IMR-90 (cell line): ENCODE results near the gene FANCD2. TPM values are rescaled to one million over a fixed set of nuclear protein-coding genes. Genes with fewer than 3 reads are reported as not detected.

Experiments used
- ATAC-seq: fragments of 200-7000 bp; cut with Tn5 transposase; 2 replicates; pipeline ENCODE4 v1.9.1; 2020; ENCODE audit warnings: low read depth, mild to moderate bottlenecking, moderate library complexity
- BruUV-seq: library from RNA; stranded (reverse); fragments of 400-500 nt; replicated peaks from 2 replicates; lab custom pipeline; 2021; lab: Mats Ljungman, UMichigan
- CTCF ChIA-PET: fragments of 300-600 bp; formaldehyde crosslinking; extraction: SDS; loops from one replicate; lab custom pipeline; 2021; ENCODE audit warnings: antibody characterized with exemption; lab: Yijun Ruan, JAX
- POLR2A ChIA-PET: fragments of 300-600 bp; sonication (Branson Sonifier 250); formaldehyde crosslinking; loops from one replicate; lab custom pipeline; 2022; ENCODE audit warnings: antibody characterized with exemption; ENCODE audit not compliant: unreplicated experiment; lab: Charles Lee
- DNase-seq: peaks from one replicate; pipeline ENCODE4 v3.0.0; 2013
- H2AFZ ChIP-seq: replicated peaks from 2 replicates; pipeline ENCODE3; 2013; ENCODE audit warnings: low read length, mild to moderate bottlenecking; ENCODE audit not compliant: poor library complexity
- H2AK5ac ChIP-seq: 2 replicates; pipeline ENCODE4 v1.6.1; 2013; ENCODE audit warnings: low read depth, low read length, inconsistent platforms
- H2AK9ac ChIP-seq: replicated peaks from 2 replicates; pipeline ENCODE3; 2013; ENCODE audit warnings: mild to moderate bottlenecking, low read depth, low read length, moderate library complexity; ENCODE audit not compliant: poor library complexity
- H2BK120ac ChIP-seq: 2 replicates; pipeline ENCODE4 v1.6.1; 2013; ENCODE audit warnings: low read depth, low read length, inconsistent platforms
- H2BK15ac ChIP-seq: 3 replicates; pipeline ENCODE4 v1.6.1; 2013; ENCODE audit warnings: low read depth, low read length, inconsistent platforms
- H2BK20ac ChIP-seq: 2 replicates; pipeline ENCODE4 v1.6.1; 2013; ENCODE audit warnings: low read depth, mild to moderate bottlenecking, inconsistent platforms, low read length, moderate library complexity
- H2BK5ac ChIP-seq: 2 replicates; pipeline ENCODE4 v1.6.1; 2013; ENCODE audit warnings: mild to moderate bottlenecking, low read depth, low read length, inconsistent platforms; ENCODE audit not compliant: poor library complexity, severe bottlenecking
- H3K14ac ChIP-seq: replicated peaks from 2 replicates; pipeline ENCODE4 v1.6.1; 2013; ENCODE audit warnings: low read depth, low read length, inconsistent platforms
- H3K18ac ChIP-seq: 2 replicates; pipeline ENCODE4 v1.6.1; 2013; ENCODE audit warnings: low read depth, low read length, control low read depth
- H3K23ac ChIP-seq: 2 replicates; pipeline ENCODE4 v1.6.1; 2013; ENCODE audit warnings: low read depth, low read length, inconsistent platforms
- H3K27ac ChIP-seq: 2 replicates; pipeline ENCODE4 v1.5.1; 2013; ENCODE audit warnings: mild to moderate bottlenecking, control low read depth, low read length; ENCODE audit not compliant: insufficient read depth
- H3K27me3 ChIP-seq: 2 replicates; pipeline ENCODE4 v1.6.1; 2013; ENCODE audit warnings: low read length; ENCODE audit not compliant: control insufficient read depth, insufficient read depth
- H3K36me3 ChIP-seq: 2 replicates; pipeline ENCODE4 v1.6.1; 2013; ENCODE audit warnings: low read length, mixed read lengths; ENCODE audit not compliant: control insufficient read depth, insufficient read depth
- H3K4ac ChIP-seq: 2 replicates; pipeline ENCODE4 v1.6.1; 2013; ENCODE audit warnings: low read depth, low read length, inconsistent platforms
- H3K4me1 ChIP-seq: 2 replicates; pipeline ENCODE4 v1.6.1; 2013; ENCODE audit warnings: low read length, mixed read lengths; ENCODE audit not compliant: control insufficient read depth, insufficient read depth
- H3K4me2 ChIP-seq: 2 replicates; pipeline ENCODE4 v1.6.1; 2013; ENCODE audit warnings: low read depth, mild to moderate bottlenecking, control low read depth, low read length, moderate library complexity
- H3K4me3 ChIP-seq: 2 replicates; pipeline ENCODE4 v1.5.1; 2013; ENCODE audit warnings: low read depth, mild to moderate bottlenecking, control low read depth, low read length, moderate library complexity; ENCODE audit not compliant: insufficient read depth
- H3K56ac ChIP-seq: 2 replicates; pipeline ENCODE4 v1.6.1; 2013; ENCODE audit warnings: low read length, inconsistent platforms; ENCODE audit not compliant: insufficient read depth; ENCODE audit errors: extremely low read depth
- H3K79me1 ChIP-seq, 2 experiments: 2 replicates each; pipeline ENCODE4 v1.6.1; 2013; ENCODE audit warnings: low read length in 2 of 2, inconsistent platforms in 1 of 2, low read depth in 1 of 2
- H3K9ac ChIP-seq: 2 replicates; pipeline ENCODE4 v1.6.1; 2013; ENCODE audit warnings: low read depth, low read length, control low read depth
- H3K9me1 ChIP-seq: 2 replicates; pipeline ENCODE4 v1.6.1; 2013; ENCODE audit warnings: low read length, inconsistent platforms; ENCODE audit not compliant: insufficient read depth
- H3K9me3 ChIP-seq: 2 replicates; pipeline ENCODE4 v1.6.1; 2013; ENCODE audit warnings: low read length; ENCODE audit not compliant: control insufficient read depth, insufficient read depth
- H4K20me1 ChIP-seq: 2 replicates; pipeline ENCODE4 v1.6.1; 2013; ENCODE audit warnings: low read length, inconsistent platforms; ENCODE audit not compliant: insufficient read depth
- H4K5ac ChIP-seq: 2 replicates; pipeline ENCODE4 v1.6.1; 2013; ENCODE audit warnings: mild to moderate bottlenecking, low read depth, low read length, control low read depth
- H4K8ac ChIP-seq, 2 experiments: 2 replicates each; pipeline ENCODE4 v1.6.1; 2013; ENCODE audit warnings: low read depth in 2 of 2, low read length in 2 of 2, control low read depth in 1 of 2, inconsistent platforms in 1 of 2
- H4K91ac ChIP-seq: 2 replicates; pipeline ENCODE4 v1.6.1; 2013; ENCODE audit warnings: low read depth, low read length, inconsistent platforms; ENCODE audit not compliant: insufficient read depth
- BHLHE40 ChIP-seq: fragments of 150-350 bp; IDR thresholded peaks from 2 replicates; pipeline ENCODE4 v1.6.1; 2016; ENCODE audit warnings: mild to moderate bottlenecking, low read depth, low read length
- CHD1 ChIP-seq: IDR thresholded peaks from 2 replicates; pipeline ENCODE4 v1.6.1; 2012; ENCODE audit warnings: low read depth, low read length, improper control_type of control experiment
- CTCF ChIP-seq: conservative IDR thresholded peaks from 2 replicates; pipeline ENCODE4 v1.5.1; 2012; ENCODE audit warnings: mild to moderate bottlenecking, low read depth, low read length, improper control_type of control experiment
- ELK1 ChIP-seq: fragments of 150-350 bp; IDR thresholded peaks from 2 replicates; pipeline ENCODE4 v1.6.1; 2016; ENCODE audit warnings: low read depth, mild to moderate bottlenecking, low read length, moderate library complexity, borderline replicate concordance
- MAFK ChIP-seq: IDR thresholded peaks from 2 replicates; pipeline ENCODE4 v1.6.1; 2012; ENCODE audit warnings: low read depth, low read length, improper control_type of control experiment
- MAZ ChIP-seq: IDR thresholded peaks from 2 replicates; pipeline ENCODE4 v1.6.1; 2012; ENCODE audit warnings: low read depth, mild to moderate bottlenecking, low read length, improper control_type of control experiment, moderate library complexity, borderline replicate concordance
- MXI1 ChIP-seq: IDR thresholded peaks from 2 replicates; pipeline ENCODE4 v1.6.1; 2012; ENCODE audit warnings: low read depth, mild to moderate bottlenecking, low read length, moderate library complexity, borderline replicate concordance
- NFE2L2 ChIP-seq: fragments of 150-350 bp; IDR thresholded peaks from 2 replicates; pipeline ENCODE4 v1.6.1; 2016; ENCODE audit warnings: low read depth, mild to moderate bottlenecking, low read length
- RCOR1 ChIP-seq: IDR thresholded peaks from 2 replicates; pipeline ENCODE4 v1.6.1; 2012; ENCODE audit warnings: mild to moderate bottlenecking, low read length, improper control_type of control experiment; ENCODE audit not compliant: insufficient replicate concordance
- RFX5 ChIP-seq: IDR thresholded peaks from 2 replicates; pipeline ENCODE4 v1.8.0; 2012; ENCODE audit warnings: low read depth, mild to moderate bottlenecking, low read length, moderate library complexity
- SMC3 ChIP-seq: fragments of 150-350 bp; IDR thresholded peaks from 2 replicates; pipeline ENCODE4 v1.6.1; 2016; ENCODE audit warnings: low read depth, mild to moderate bottlenecking, antibody characterized with exemption, low read length, moderate library complexity
- WGBS, 2 experiments: methylation state at CpG; one replicate each; pipeline versions ENCODE4 v1.1.5 to v1.1.7; 2013; ENCODE audit warnings: missing lambda C conversion rate in 2 of 2; ENCODE audit not compliant: insufficient read length in 1 of 2; ENCODE audit errors: extremely low coverage in 2 of 2; 5-methylcytosine and 5-hydroxymethylcytosine counted together
- dilution Hi-C: fragments of 300-500 bp; cut with HindIII; formaldehyde crosslinking; loops from one replicate; pipeline ENCODE4 v1.14.3; 2018; ENCODE audit warnings: low sequenced_read_pairs; ENCODE audit not compliant: unreplicated experiment
- in situ Hi-C: fragments of 300-500 bp; cut with MboI; formaldehyde crosslinking; loops from 3 replicates; pipeline ENCODE4 v1.14.3; 2019; ENCODE audit warnings: low sequenced_read_pairs, inconsistent platforms, mixed read lengths
- intact Hi-C: fragments of 100-400 bp; cut with micrococcal nuclease; formaldehyde crosslinking; loops from 2 replicates; pipeline ENCODE4 v1.10.0; 2022
- polyA plus RNA-seq, 3 experiments: library from polyadenylated mRNA; depleted of rRNA; stranded (reverse); fragments of >200 nt; gene quantifications; 2 replicates each; pipeline ENCODE4 v1.2.3, GENCODE V29; 2012; ENCODE audit warnings: low replicate concordance in 1 of 3
- total RNA-seq: library from RNA; depleted of rRNA; stranded (reverse); fragments of >200 nt; gene quantifications from 2 replicates; pipeline ENCODE4 v1.2.3, GENCODE V29; 2012

FANCD2 gene
- total and polyA plus RNA-seq, 2 of the 4 experiments (the other 2 are of a cell fraction): 8.9 to 19.7 TPM

- Histone ChIP-seq H2AK9ac (no peak overlapping the region), H4K5ac (no peak overlapping the region), H3K4me1 (no peaks in the 10 kb centered on the region), H4K20me1 (no peaks in the 10 kb centered on the region), H2BK5ac (no peak overlapping the region), H3K4ac (no peak overlapping the region), H2BK15ac (no peak overlapping the region), H3K9me3 (no peaks in the 10 kb centered on the region), H3K27ac (no peak overlapping the region), H4K91ac (no peak overlapping the region), H3K23ac (no peak overlapping the region), H3K14ac (no peak overlapping the region), H3K79me1 (no peaks in the 10 kb centered on the region), H3K4me2 (no peak overlapping the region), H3K27me3 (no peaks in the 10 kb centered on the region), H3K9me1 (no peaks in the 10 kb centered on the region; the same call in 1 of the 2 replicates), H2BK120ac (no peak overlapping the region), H3K36me3 (peaks cover 5% of the 10 kb centered on the region; the same call in 1 of the 2 replicates), H4K8ac (no peak overlapping the region), H3K9ac (no peak overlapping the region), H3K56ac (no peak overlapping the region), H3K18ac (no peak overlapping the region), H3K4me3 (no peak overlapping the region), H2AK5ac (no peak overlapping the region), H2AFZ (no peak overlapping the region), H2BK20ac (no peak overlapping the region)
- WGBS, 2 experiments: no CpG with 5 or more reads among the region's 1 CpG
- ATAC-seq (no peak), DNase-seq (no peak)
- CTCF ChIA-PET: interaction anchor here (0.8 kb wide), 1 partner anchor 9 kb away, joined by 3 read pairs; no protein-coding TSS in a partner anchor
- intact Hi-C loops: loop anchor here (5.0 kb wide), 1 partner anchor 48 kb away; no protein-coding TSS in a partner anchor
- TF ChIP-seq CTCF (no peak), RFX5 (no peak), NFE2L2 (no peak), MAFK (no peak), BHLHE40 (no peak), MXI1 (no peak), ELK1 (no peak), CHD1 (no peak), MAZ (no peak), RCOR1 (no peak), SMC3 (no peak)
- BruUV-seq: no TSS peak
- POLR2A ChIA-PET: no interaction called here
- dilution Hi-C loops: no loop called here
- in situ Hi-C loops: no loop called here
Measured at GRCh38 chr3:10085738-10086137, 59.5 kb downstream of the FANCD2 start.
